Neural progenitor cell (in vitro differentiated cells): ENCODE results near the gene RAE1.

Experiments used
- CTCF ChIP-seq: fragments of 200-600 bp; sonication (generic); IDR thresholded peaks from 2 replicates; pipeline ENCODE4 v1.5.1; 2017; ENCODE audit warnings: antibody characterized with exemption, mild to moderate bottlenecking
- EZH2 ChIP-seq: fragments of 200-600 bp; sonication (generic); IDR thresholded peaks from 2 replicates; pipeline ENCODE4 v1.6.1; 2017; ENCODE audit warnings: antibody characterized with exemption, mild to moderate bottlenecking, moderate library complexity

- TF ChIP-seq CTCF (no peak), EZH2 (no peak)
Observed at GRCh38 chr20:57325632-57326356, 25.3 kb upstream of the RAE1 start.
